ENCODE measurements around the gene PSTPIP2.
"Not testable (repeated sequence)": the region's sequence is repeated elsewhere in the genome, so short reads cannot be mapped to it uniquely, and the experiment has no call there.

Gene PSTPIP2

GRCh38 chr18:45980229-45980628 lies 91.8 kb downstream of the PSTPIP2 start:
- DNase-seq, result no peak

DNA sequence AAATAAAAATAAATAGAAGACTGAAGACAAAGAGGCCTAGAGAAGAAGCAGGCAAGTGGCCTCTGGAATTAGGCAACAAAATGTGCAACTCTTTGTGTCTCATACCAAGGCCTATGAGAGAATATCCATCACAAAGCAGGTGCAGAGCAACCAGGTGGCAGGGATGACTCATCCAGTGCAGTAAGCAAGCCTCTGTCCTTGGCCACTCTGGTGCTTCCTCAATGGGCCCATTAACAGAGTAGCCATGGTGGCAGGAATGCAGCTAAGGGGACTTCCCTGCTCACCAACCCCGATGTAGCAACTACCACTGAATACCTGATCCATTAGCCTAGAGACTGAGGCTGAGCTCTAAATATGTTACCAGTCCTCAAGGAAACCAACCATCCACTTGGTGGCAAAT lies 94.0 kb downstream of the PSTPIP2 start:
- no peak for DNase-seq

DNA sequence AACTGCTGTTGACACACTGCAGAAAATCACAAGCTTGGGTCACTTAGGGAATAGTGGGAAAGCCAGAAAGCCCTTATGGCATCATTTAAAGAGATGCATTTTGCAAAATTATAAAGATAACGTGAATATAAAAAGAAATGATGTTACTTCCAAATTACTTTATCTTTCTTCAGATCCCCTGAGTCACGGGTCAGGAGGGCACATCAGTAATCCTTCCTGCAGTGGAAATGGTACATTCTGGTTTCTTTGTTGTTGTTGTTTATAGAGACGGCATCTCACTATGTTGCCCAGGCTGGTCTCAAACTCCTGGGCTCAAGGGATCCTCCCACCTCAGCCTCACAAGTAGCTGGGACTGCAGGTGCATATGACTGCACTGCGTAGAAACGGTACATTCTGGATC lies 95.1 kb downstream of the PSTPIP2 start:
- no peak for DNase-seq

DNA sequence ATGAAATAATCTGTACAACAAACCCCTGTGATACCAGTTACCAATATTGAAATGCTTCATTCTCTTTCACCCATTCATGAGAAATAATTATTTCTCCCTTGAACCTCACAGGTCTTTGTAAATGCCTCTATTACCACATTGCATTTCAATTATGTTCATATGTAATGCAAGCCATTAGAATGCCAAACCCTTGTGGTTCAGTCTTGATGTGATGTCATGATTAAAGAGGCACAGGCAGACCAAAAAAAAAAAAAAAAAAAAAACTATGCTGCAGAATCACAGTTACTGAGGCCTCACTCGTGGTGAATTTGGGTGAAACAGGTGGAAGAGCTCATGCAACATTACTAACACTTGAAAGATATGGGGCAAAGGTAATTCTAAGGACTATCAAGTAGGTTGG lies 95.5 kb downstream of the PSTPIP2 start:
- DNase-seq, result no peak

- peak; percentile 74 for DNase-seq
These were observed 97.9 kb downstream of the PSTPIP2 start for GRCh38 chr18:45974088-45974536.

DNA sequence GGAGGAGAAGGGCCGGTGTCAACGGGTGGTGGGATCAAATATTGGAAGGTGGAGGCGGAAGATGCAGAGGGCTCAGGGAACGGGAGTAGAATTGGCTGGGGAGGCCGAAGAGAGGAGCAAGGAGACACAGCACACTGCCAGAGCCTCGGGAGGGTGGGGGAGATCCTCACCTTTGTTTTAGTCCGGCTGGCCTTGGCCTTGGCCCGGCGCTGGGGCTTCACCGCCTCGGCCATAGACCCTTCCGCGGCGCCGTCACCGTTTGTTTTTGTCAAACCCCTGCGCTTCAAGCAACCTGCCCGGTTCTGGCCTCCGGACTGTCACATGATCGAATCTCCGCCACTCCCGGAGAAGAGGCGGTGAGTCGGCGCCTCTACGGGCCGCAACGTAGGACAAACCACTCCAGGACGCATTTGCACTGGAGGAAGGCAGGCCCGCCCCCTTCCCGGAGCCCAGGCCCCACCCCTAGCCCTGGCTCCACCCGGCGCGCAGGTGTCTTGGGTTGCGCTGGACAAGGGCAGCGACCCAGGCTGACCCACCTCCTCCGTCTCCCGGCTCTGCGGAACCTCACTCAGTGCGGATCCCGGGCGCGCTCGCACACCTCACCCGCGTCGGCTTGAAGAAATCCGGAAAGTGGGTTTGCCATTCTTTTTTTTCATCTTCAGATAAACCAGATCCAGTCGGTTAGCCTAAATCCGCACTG lies 104.9 kb downstream of the PSTPIP2 start, which contains the start of gene EPG5:
TSS of gene EPG5 (minus strand) at position 323 of the 700 bp plus-strand sequence. CDS start at position 233, 90 bp downstream.
- DNase-seq, result peak; percentile 94

GRCh38 chr18:45964913-45965312 lies 107.1 kb downstream of the PSTPIP2 start:
- not testable (repeated sequence) for DNase-seq

GRCh38 chr18:45962866-45963265 lies 109.2 kb downstream of the PSTPIP2 start:
- DNase-seq, result no peak

DNA sequence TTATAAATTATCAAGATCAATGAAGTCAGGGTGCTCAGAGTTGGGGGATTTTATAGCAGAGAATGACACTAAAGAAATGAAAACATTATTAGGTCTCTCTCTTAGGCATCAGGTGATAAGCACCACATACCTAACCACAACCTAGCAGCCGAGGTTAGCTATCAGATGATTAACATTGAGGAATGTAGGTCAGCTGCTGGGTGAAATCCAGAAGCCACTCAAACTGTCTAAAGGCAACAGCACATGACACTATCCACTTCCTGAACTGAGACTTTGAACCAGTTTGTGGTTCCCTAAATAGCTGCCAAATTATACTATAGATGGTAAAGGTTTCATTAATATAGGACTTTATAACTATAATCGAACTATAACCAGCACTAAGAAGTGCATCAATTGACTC lies 109.6 kb downstream of the PSTPIP2 start:
- DNase-seq, result no peak

DNA sequence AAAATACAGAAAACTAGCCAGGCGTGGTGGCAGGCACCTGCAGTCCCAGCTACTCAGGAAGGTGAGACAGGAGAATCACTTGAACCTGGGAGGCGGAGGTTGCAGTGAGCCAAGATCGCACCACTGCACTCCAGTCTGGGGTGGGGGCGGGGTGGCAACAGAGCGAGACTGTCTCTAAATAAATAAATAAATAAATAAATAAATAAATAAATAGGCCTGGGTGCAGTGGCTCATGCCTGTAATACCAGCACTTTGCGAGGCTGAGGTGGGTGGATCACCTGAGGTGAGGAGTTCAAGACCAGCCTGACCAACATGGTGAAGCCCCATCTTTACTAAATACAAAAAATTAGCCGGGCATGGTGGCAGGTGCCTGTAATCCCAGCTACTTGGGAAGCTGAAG lies 112.6 kb downstream of the PSTPIP2 start:
- not testable (repeated sequence) for DNase-seq

GRCh38 chr18:45958730-45959129 lies 113.3 kb downstream of the PSTPIP2 start:
- no peak for DNase-seq

GRCh38 chr18:45958027-45958426 lies 114.0 kb downstream of the PSTPIP2 start:
- no peak for DNase-seq

- DNase-seq, result no peak
These were observed 115.0 kb downstream of the PSTPIP2 start for GRCh38 chr18:45957100-45957499.

- DNase-seq, result no peak
These were observed 117.8 kb downstream of the PSTPIP2 start for GRCh38 chr18:45954070-45954934.

GRCh38 chr18:45951016-45951714 lies 120.9 kb downstream of the PSTPIP2 start:
- DNase-seq, result no peak

DNA sequence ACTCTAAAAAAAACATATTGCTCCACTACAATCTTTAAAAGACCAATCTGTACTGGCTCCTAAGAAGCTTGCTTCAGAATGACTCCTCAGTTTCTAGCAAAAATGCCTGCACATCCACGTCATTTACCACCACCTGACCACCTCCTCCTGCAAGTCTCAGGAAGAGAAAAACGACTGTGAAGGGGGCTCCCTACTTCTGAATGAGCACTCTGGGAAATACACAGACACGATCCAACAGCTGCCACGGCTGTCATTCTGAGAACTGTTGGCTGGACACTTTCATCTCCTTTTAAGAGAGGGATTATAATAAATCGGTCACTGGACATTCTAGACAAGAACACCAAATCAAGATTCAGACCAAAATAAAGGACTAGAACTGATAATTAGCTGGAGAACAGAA lies 126.4 kb downstream of the PSTPIP2 start:
- DNase-seq, result no peak

DNA sequence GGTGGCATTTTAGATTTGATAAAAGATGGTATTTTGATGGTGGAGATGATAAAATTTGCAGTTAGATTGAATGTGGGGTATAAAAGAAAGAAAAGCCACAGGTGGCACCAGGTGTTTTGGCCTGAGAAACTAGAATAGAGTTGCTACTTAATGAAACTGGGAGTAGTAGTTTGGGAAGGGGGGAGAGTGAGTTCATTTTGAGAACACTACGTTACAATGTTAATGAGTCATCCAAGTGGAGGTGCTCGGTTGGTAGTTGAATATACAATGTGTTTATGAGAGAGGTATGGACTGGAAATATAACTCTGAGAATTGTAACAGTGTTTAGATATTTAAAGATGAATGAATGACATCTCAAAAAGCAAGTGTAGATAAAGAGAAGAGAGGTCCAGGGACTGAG lies 131.3 kb downstream of the PSTPIP2 start:
- no peak for DNase-seq

GRCh38 chr18:45939236-45939635 lies 132.8 kb downstream of the PSTPIP2 start:
- DNase-seq, result no peak

GRCh38 chr18:45938488-45938935 lies 133.5 kb downstream of the PSTPIP2 start:
- DNase-seq, result no peak

DNA sequence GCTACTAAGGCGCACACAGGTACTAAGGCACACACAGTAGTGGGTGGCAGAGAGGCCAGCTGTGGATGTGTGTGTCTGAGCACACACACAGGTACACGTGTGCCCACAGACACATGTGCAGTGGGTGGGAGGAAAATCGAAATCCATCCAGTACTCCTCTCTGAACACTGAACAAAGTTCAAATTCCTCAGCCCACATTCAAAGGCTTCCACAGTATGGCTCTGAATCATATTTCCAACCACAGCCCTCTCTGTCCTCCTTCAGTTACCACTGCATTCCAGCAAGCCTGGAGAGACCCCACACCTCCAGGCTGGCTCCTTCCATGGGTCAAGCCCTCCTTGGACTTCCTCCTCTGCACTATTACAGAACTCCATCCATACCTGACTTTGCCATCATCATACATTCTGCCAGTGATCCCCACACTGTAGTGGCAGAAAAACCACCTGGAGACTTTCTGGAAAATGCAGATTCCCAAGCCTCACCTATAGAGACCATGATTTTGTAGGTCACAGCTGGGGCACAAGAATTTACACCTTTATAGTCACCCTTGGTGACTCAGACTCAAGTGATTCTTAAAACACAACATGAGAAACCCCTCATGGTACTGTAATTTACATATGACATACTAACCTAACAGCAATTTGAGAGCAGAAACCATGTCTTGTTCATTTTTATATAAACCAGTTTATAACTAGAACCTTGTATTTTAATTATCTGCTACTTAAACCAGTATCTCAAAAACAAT lies 136.3 kb downstream of the PSTPIP2 start:
- no peak for DNase-seq

All from stimulated activated CD8-positive, alpha-beta memory T cell treated with anti-CD3 and anti-CD28 coated beads, Interleukin-4, amount 100 ng/mL, for 48 hours (primary cell).